GM19467 (cell line): ENCODE data around the gene PTH1R.

Experiments
- ATAC-seq: cut with Tn5 transposase; IDR thresholded peaks from one replicate; pipeline ENCODE4 v1.9.1; 2021; ENCODE audit warnings: mild to moderate bottlenecking, moderate library complexity; ENCODE audit not compliant: unreplicated experiment

Gene PTH1R

DNA sequence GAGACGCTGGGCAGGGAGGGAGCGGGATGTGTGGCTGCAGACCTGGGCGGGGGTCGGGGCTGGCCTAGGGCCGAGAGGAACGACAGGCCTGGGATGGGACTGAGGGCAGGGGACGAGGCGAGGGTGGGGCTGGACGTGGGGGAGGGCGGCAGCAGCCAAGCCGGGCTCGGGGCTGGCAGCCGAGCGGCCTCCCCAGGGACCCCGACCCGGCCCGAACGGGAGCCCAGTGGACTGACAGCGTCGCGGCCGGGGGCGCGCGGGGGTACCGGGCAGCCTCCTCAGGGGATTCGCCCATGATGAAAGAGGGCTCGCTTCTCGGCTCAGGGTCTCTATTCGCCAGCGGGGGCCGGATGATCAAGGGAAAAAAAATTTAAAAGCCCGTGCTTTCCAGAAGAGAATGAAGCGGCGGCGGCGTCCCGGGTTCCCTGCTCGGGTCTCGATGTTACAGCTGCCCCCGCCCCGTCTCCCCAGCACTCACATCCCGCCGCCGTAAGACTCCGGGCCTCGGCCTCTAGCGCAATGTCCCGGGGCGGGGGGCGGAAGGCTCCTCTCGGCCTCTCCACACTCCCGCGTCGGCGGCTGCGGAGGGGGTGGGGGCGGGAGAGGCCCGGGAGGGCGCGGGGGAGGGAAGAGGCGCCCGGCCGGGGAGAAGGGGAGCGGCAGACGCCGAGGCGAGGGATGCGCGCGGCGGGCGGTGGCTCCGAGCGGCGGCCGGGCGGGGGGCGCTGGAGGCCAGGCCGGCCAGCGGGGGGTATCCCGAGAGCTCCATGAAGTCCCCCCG lies 4.3 kb downstream of the PTH1R start:
- ATAC-seq, result no peak

DNA sequence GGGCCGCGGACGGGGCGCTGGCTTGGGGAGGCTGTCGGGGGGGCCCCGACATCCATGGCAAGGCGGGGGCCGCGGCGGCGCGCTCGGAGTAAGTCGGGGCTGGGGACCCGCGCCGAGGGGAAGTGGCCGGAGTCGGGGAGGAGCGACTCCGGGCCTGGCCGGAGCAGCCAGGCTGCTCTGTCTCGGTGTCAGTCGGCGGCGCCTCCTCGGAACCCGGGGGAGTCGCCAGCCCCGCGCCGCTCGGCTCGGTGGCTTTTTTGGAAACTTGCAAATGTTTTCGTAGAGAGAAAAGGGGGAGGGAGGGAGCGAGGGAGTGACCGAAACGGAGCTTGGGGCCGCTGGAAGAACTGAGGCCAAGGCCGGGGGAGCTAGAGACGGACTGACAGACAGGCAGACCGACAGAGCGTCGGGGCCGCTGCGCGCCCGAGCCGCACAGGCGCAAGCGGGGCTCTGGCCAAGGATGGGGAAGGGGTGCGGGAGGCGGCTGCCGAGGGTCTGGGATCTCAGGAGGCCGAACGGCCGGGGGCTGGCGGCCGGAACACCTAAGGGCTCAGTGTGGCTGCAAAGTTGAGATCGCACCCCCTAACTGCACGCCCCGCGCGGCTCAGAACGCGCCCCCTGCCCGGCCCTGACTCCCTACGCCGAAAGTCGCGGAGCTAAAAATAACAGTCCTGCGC lies 5.0 kb downstream of the PTH1R start:
- ATAC-seq, result no peak

DNA sequence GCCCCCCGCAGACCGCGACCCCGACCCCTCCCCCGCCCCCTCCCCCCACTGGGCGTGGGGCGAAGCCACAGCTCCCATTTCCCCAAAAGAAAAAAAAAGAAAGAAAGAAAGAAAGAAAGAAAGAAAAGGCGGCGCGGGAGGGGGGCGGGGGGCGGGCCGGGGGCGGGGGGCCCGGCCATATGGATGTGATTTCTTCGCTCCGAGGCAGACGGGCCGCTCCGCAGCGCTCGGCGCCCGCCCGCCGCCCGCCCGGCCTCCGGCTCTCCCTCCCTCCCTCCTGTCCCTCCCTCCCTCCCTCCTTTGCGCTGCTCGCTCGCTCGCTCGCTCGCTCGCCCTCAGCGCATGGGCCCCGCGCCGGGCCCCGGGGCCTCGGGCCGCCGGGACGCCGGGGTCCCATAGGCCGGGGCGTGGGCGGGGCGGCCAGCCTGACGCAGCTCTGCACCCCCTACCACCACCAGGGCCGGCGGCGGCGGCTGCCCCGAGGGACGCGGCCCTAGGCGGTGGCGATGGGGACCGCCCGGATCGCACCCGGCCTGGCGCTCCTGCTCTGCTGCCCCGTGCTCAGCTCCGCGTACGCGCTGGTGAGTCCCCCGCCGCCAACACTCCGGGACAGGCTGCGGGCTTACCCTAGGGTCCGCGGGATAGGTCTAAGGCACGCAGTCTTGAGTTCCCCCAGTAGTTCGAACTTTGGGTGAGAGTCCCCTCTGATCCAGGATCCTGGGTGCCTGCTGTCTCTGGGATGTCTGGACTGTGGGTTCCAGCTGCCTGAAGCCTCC lies 5.7 kb downstream of the PTH1R start:
- ATAC-seq, result no peak

DNA sequence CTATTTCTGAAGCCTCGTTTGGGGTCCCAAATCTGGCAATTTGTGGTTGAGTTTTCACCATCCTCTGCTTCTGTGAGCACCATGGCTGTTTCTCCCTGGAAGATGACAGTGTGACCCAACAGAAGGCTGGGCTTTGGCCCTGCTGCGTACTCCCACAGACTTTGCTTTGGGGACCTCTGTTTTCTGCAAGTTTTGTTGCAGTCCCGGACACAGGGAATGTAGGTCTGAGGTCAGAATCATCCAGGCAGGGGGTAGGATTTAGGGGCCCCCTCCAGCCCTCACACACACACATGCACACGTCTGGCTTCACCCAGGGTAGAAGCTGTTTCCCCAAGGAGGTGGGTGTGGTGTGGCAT lies 6.3 kb downstream of the PTH1R start:
- ATAC-seq, result no peak

DNA sequence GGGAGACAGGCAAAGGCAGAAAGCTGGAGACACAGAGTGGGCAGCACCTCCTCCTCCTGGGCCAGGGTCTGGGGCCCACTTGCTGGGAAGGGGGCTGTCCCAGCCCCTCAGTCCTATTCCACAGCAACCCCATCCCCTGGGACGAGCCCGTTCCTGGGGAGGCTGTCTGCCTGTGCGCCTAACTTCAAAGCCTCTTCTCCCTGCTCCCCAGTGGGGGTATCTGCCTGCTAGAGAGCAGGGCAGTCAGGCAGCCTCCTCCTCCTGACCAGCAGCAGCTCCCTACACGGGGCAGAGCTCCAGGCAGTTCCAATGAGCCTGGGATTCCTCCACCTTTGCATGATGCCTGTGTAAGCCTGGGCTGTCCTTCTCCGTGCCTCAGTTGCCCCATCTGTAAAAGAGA lies 6.9 kb downstream of the PTH1R start:
- no peak for ATAC-seq

DNA sequence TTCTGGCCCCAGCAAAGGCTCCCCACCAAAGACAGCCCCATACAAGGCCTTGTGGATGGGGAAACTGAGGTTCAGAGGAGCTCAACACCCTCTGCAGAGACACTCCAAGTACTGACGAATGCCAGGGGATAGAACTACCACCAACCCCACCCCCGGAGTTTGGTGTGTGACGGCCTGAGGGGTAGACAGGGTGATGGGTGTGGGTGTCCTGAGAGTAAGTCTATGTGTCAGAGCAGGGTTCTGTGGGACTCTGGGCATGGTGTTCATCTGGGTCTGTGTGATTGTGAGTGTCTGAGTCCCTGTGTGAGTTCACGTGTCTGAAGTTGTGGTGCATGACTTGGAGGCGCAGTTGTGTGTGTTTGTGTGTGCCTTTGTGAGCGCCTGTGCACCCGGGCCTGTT lies 7.4 kb downstream of the PTH1R start:
- no peak for ATAC-seq

DNA sequence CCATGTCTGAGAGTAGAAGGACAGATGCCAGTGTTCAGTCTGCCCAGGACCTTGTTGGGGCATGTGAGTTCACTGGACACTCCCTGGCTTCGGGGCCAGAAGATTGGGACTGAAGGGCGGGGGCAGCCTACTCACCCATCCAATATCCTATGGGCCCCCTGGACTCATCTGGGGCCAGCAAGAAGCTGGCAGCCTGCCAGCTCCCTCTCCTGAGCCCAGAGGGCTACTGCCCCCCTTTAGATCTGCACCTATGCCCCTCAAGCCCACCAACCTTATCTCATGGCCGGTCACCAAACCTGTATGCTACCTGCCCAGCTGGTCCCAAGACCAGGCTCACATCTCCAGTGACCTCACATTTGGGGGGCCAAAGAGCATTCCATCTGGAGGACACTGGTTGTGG lies 8.1 kb downstream of the PTH1R start:
- no peak for ATAC-seq

DNA sequence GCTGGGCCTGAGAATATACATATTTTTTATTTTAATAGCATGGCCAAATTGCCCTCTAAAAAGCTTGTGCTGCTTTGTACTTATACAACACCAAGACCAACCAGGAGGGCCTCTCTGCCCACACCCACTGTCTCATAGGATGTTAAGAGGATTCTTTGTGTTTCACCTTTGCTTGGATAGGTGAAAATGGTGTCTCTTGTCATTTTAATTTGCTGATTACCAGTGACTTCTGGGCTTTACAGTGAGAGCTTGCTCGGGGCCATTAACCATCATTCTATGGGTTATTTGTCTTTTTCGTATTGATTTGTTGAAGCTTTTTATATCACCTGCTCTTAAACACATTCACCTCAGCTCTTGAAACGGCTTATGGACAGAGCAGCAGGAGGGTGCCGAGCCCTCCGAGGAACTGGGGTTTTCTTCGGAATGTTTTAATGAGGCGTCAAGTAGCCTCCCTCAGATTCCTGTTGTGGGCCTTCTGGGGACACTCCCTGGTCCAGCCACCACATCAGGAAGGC lies 10.5 kb downstream of the PTH1R start:
- no peak for ATAC-seq

DNA sequence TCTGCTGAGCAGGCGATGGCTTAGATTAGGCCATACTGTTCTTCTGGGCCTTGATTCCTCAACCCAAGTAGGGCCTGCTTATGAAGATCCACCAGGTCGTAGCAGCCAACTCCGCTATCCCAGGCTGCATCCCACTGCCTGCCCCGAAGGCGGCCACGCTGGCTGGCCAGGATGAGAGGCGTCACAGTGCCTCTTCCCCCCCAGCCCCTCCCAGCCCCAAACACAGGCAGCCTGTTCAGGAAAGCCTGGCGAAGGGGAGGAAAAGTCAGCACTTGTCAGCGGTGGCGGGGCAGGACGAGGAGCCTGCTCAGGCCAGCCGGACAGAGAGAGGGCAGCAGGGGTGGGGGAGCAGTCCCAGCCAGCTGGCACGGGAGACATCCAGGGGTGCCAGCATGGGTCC lies 11.2 kb downstream of the PTH1R start:
- ATAC-seq, result no peak

DNA sequence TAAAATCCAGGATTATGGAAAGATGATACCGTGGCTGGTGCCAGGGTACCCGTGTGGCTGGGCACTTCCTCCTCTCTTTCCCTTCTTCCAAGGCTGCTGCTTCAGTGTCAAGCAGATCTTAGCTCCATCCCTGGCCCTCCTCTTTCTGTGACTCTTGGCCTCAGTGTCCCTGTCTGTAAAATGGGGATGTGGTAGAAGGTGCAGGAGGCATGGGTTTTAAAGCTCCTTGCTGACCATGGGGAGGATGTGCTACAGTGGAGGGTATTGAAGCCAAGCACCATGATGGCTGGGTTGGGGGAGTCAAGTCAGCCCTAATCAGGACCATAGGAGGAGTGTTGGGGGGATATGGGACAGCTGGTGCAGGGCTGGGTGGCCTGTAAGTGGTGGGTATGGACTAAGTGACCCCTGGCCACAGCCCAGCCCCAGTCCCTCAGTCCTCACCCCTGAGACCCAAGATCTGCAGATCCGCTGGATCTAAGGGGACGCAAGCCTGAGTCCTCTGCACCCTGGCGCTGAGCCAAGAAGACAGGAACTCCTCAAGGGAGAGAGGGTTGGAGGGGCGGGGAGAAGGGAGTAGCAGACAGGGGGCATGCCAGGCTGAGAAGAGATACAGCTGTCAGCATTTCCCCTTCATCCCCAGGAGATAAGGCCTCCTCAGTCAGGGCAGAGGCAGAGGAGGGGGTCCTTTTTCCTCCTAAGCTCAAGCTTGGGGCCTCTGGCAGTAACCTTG lies 12.0 kb downstream of the PTH1R start:
- no peak for ATAC-seq

DNA sequence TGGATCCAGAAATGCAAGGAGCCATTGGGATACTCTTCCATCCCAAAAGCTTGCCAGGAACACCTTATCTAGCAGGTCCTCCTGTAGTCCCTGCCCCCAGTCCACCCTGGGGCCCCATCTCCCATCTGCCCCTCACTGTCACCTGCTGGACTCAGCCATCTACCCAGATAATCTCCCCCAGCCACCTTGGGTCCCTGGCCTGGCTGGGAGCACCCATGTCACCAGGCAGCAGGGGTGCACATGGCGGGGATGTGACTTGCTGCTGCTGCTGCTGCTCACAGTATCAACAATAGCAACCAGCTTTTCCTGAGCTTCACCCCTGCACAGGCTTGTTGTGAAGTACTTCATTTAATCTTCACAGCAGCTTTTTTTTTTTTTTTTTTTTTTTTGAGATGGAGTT lies 12.6 kb downstream of the PTH1R start:
- no peak for ATAC-seq

DNA sequence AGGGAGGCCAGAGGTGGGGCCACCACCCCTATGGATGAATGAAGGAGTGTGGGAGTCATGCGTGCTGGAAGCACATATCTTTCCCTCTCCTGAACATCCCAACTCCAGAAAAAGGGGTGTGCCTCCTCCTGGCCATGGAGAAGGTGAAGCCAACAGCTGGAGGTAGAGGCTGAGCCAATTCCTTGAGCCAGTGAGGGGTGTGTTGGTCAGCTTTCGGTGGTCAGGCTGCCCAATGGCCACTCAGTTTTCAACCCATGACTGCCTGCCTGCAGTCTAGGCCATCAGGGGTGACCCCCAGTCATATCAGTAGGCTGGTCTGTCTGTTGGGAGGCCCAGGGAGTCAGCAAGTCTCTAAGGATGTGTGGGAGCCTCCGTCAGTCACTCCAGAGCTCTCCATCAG lies 13.6 kb downstream of the PTH1R start:
- ATAC-seq, result no peak

DNA sequence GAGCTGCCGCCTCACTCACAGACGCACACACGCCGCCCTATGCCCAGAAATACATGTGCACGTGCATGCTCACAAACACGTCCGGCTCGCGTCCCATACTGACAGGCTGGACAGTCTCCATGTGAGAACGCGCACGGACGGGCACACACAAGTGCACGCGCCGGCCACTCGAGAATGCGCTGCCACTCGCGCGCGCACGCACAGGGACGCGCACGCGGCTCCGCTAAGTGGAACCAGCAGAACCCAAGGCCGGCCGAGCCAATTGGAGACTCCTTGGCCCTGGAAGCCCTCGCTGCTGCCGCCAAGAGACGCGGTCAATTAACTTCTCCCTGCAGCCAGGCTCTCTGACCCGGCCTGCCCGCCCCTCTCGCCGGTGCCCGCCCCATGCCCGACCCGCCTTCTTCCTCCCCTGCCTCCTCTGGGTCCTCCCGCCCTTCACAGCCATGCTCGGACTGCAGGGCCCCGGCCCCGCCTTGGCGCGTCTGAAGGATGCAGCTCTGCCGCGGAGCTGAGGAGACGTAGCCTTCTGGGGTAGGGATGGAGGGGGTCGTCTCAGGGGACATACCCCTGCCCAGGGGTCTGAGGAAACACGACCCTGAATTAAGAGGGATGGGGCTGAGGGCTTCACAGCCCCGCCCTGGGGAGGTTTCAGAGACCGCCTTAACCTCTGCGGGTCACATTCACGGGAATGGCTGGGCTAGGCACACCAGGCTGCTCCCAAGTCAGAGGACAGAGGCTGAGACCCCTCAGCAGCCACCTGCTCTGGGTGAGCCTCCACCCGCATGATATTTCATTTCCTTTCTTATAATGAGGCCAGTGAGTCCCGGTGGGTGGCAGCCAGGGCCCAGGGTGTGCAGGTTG lies 15.0 kb downstream of the PTH1R start:
- ATAC-seq, result no peak

DNA sequence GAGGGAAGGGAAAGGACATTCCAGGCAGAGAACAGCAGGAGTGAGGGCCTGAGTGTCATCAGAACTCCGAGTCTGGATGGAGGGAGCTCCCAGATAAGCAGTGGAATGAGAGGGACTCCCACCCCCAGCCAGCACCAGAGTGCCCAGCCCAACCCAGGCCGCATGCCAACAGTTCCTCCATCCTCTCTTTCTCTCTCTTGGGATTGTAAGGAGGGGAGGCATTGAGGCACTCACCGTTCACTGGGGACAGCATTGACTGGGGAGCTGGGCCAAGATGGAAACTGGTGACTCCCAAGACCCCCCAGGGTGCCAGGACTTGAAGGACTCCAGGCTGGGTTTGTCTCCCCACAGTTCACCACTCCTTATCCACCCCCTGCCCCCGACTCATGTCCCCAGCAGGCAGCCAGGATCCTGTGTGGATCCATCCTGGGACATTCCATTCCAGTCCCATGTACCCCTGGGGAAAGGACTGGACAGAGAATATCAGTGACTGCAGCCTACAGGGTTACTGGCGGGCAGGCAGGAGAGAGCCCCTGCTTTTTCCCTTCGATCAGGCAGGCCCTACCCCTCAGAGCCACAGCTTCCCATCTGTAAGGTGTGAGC lies 15.7 kb downstream of the PTH1R start:
- ATAC-seq, result no peak

DNA sequence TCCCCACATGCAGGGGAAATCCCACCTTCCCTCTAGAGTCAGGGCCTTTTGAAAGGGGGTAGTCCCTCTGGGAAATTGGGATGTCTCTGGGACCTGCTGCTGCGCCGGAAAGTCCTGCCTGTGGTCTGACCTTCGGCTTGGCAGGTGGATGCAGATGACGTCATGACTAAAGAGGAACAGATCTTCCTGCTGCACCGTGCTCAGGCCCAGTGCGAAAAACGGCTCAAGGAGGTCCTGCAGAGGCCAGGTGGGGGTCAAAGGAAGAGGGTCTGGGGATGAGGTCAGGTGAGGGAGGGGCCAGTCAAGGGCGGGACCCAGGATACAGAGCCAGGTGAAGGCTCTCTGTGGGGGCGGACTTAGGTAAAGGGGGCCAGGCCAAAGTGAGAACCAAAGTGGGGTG lies 16.2 kb downstream of the PTH1R start:
- no peak for ATAC-seq

DNA sequence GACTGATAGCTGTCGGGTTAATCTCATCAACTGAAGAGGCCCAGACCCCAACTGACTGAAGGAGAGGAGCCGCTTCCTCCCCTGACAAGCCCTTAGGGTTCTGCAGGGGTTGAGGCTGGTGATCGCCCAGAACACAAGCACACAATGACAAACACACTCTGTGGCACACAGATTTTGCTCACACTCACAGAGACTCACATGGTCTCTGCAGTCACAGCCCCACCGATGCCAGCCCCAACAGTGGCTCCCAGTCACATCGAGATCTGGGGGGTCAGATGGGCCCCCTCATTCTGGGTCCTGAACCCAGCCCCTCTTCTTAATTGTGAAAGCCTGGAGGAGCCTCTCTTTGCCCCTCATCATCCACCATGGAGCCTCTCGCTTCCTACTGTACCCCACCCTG lies 16.7 kb downstream of the PTH1R start:
- no peak for ATAC-seq

DNA sequence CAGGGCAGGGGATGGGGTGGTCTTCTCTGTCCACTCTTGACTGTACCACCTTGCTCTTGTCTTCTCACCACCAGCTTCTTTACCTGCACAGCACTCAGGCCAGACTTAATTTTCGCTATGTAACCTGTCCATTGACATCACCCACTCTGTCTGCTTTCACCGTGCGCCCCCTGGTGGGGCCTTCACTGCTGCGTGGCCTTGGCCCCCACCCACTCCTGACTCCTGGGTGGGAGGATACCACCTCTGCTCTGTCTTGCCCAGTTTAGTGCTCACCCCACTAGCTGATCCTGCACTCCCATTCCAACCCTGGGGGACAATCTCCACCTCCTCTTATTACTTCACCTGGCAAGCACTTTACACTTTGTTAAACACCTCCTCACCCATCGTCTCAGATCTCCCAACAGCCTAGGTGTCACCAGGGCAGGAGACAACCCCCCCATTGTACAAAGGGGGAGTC lies 17.7 kb downstream of the PTH1R start:
- ATAC-seq, result no peak

DNA sequence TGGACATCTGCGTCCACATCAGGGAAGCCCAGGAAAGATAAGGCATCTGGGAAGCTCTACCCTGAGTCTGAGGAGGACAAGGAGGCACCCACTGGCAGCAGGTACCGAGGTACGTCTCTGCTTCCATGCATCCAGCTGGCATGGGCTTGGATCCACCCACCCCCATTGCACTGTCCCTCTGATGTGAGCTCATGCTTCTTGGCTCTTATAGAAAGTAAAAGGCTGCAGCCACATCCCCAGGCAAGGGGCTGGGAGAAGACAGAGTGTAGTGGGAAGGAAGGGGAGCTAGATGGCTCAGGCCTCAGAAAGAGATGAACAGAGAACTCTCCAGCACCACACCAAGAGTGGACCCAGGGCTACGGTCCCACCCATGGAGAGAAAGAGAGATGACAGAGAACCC lies 18.2 kb downstream of the PTH1R start:
- ATAC-seq, result no peak

DNA sequence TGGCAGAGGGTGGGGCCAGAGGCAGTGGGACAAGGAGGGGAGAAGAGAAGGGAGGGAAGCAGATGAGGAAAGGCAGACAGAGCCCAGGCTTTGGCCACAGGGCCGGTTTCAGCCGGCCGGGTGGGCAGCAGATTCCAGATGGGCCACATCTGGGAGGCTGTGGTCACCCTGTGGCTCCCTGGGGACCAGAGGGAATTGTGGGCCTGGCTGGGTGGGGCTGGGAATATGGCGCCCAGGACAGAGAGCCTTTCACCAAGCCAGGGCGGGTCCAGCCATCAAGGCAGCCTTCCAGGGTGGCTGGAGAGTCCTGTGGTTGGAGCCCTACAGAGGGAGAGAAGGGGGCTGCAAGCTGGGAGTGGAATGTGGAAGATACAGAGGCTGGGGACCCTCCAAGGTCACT lies 18.9 kb downstream of the PTH1R start:
- no peak for ATAC-seq

DNA sequence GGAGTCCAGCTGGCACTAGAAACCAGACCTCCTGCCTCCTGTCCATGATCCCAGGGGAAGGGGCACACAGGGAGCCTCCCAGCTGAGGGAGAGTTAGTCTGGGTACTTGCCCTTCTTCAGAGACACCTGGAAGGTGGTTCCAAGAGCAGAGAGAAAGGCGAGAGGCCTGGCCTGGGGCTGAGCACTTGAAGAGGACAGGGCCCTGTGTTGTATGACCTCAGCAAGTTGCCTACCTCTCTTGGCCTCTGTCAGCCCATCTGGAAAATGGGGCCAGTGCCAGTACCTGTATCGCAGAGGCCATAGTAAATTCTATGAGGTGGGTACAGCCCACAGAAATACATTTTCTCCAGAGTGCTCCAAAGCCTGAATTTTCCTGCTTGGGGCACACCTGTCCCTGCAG lies 19.5 kb downstream of the PTH1R start:
- no peak for ATAC-seq
